ENCODE data around the gene TPM1. TPM values are rescaled to one million over a fixed set of nuclear protein-coding genes. Genes with fewer than 3 reads are reported as not detected.

TPM1 gene
- total and polyA plus RNA-seq, 7 donors, result 1,097 to 5,131 (median 2,822) TPM

DNA sequence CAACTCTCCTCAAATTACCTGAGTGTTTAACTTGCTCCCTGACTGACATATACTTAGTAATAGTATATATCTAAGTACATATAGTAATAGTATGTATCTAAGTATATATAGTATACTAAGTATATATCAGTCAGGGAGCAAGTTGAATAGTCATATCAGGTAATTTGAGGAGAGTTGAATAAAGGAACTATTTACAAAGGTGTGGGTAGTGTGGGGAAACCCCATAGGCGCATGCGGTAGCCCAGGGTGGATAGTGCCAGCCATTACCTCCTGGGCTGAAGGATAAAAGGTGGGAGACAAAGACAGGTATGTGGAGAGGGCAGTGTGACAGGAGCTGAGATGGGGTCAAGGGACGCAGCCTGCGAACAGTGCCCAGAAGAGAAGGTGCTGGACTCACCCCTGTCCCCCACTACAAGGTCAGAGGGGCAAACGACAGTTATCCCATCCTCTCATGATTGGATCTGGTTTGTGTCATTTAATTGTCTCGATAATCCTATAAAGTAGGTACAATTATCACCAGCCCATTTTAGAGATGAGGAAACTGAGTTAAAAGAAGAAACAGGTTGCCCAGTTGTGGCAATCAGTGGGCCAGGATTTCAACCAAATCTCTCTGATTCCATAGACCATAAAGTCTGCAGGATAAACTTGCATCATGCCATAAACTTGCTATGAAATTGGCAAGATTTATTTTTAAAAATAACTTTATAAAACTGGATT lies 34.1 kb upstream of the TPM1 start:
- Histone ChIP-seq H3K27ac (no peak overlapping the region), H3K27me3 (ENCODE audit: insufficient read depth in 3 of 3, low read length in 2 of 3) (no peaks in the 10 kb centered on the region), H3K9me3 (no peaks in the 10 kb centered on the region), H3K4me1 (no peaks in the 10 kb centered on the region), H3K4me3 (no peak overlapping the region), H3K36me3 (ENCODE audit: insufficient read depth in 1 of 2, low read depth in 1 of 2) (no peaks in the 10 kb centered on the region)
- TF ChIP-seq, protein P1, sequence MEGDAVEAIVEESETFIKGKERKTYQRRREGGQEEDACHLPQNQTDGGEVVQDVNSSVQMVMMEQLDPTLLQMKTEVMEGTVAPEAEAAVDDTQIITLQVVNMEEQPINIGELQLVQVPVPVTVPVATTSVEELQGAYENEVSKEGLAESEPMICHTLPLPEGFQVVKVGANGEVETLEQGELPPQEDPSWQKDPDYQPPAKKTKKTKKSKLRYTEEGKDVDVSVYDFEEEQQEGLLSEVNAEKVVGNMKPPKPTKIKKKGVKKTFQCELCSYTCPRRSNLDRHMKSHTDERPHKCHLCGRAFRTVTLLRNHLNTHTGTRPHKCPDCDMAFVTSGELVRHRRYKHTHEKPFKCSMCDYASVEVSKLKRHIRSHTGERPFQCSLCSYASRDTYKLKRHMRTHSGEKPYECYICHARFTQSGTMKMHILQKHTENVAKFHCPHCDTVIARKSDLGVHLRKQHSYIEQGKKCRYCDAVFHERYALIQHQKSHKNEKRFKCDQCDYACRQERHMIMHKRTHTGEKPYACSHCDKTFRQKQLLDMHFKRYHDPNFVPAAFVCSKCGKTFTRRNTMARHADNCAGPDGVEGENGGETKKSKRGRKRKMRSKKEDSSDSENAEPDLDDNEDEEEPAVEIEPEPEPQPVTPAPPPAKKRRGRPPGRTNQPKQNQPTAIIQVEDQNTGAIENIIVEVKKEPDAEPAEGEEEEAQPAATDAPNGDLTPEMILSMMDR (IDR thresholded peaks at IDR 0.05), result no peak
- 95 to 96% (median 96%) methylated on average over 6 of the region's 6 CpGs for WGBS, 3 donors
- intact Hi-C loops (cut with DNase I), result no loop called here
- ATAC-seq, result no peak
- no peak for DNase-seq

DNA sequence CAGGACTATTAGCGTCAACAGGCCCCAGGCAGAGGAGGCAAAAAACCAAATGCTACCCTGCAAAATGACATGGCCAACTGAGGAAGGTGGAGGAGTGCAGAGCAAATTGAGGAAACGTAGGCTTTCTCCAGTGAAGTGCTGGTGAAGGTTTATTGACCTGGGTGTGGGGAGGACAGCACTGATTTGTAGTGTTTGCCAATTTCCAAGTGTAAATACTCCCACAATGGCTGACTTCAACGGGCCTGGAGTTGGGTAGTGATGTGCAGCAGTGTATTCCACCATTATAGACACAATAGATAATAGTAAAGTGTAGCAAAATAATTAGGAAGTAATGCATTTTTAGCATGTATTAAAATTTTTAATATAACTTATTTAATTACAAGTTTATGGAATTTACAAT lies 32.2 kb upstream of the TPM1 start:
- no peaks in the 10 kb centered on the region for H3K36me3 ChIP-seq (ENCODE audit: insufficient read depth in 1 of 2, low read depth in 1 of 2)
- DNase-seq, result no peak
- WGBS, 3 donors, result 87 to 91% (median 90%) methylated on average over 3 of the region's 3 CpGs
- TF ChIP-seq, protein P1 (IDR thresholded peaks at IDR 0.05), result no peak
- intact Hi-C loops (cut with DNase I), result no loop called here
- peaks cover 6% of the 10 kb centered on the region for H3K4me1 ChIP-seq
- H3K4me3 ChIP-seq, result no peak overlapping the region
- no peaks in the 10 kb centered on the region for H3K9me3 ChIP-seq
- H3K27ac ChIP-seq, result no peak overlapping the region
- no peaks in the 10 kb centered on the region for H3K27me3 ChIP-seq (ENCODE audit: insufficient read depth in 3 of 3, low read length in 2 of 3)
- no peak for ATAC-seq

DNA sequence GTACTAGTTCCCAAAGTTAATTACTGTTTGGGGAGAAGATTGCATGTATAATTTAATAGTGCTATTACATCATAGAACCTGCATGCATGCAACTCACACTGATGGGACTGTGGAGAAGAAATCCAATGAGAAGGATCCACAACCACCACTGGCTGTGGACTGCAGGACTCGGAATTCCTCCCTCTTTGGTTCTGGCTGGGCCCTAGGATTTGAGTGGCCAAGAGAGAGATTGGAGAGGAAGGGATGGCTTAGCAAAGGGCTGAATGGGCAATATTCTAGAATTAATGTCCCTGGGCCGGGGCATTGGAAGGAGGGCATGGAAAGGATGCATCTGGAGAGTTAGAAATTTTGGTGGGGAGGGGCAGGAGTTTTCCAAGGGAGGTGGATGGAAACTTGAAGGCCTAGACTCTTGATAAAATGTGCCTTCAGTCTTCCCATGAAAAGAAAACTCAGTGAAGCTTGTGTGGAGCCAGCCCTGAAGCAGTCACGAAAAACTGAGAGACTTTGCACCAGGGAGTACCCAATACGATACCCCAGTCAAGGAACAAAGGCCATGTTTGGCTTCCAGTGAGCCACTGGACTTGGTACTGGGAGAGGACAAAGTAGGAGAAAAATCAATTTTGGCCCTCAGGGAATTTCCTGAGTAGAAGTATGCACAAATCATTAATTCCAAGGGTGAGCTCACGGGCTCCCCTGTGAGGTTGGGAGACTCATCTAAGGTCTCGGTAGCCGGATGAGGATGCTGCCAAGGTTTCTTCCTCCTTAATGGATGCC lies 31.4 kb upstream of the TPM1 start:
- peaks cover 10% of the 10 kb centered on the region for H3K4me1 ChIP-seq
- WGBS, 3 donors, result 97 to 99% (median 97%) methylated on average over 7 of the region's 7 CpGs
- H3K4me3 ChIP-seq, result no peak overlapping the region
- H3K36me3 ChIP-seq (ENCODE audit: insufficient read depth in 1 of 2, low read depth in 1 of 2), result no peaks in the 10 kb centered on the region
- no peaks in the 10 kb centered on the region for H3K27me3 ChIP-seq (ENCODE audit: insufficient read depth in 3 of 3, low read length in 2 of 3)
- ATAC-seq, result no peak
- TF ChIP-seq, protein P1 (IDR thresholded peaks at IDR 0.05), result no peak
- no peak for DNase-seq
- H3K27ac ChIP-seq, result no peak overlapping the region
- intact Hi-C loops (cut with DNase I), result no loop called here
- H3K9me3 ChIP-seq, result no peaks in the 10 kb centered on the region

DNA sequence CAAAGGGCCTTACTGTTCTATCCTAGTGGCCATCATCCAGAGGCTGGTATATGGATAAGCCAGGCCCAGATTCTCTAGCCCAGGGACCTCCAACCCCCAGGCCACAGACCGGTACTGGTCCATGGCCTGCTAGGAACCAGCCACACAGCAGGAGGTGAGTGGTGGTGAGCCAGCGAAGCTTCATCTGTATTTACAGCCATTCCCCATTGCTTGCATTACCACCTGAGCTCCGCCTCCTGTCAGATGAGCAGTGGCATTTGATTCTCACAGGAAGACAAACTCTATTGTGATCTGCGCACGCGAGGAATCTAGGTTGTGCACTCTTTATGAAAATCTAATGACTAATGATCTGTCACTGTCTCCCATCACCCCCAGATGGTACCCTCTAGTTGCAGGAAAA lies 30.1 kb upstream of the TPM1 start:
- DNase-seq (no peak), ATAC-seq (no peak)
- Histone ChIP-seq H3K27me3 (ENCODE audit: insufficient read depth in 3 of 3, low read length in 2 of 3) (no peaks in the 10 kb centered on the region), H3K4me1 (peaks cover 12% of the 10 kb centered on the region), H3K27ac (no peak overlapping the region), H3K4me3 (no peak overlapping the region), H3K9me3 (no peaks in the 10 kb centered on the region), H3K36me3 (ENCODE audit: insufficient read depth in 1 of 2, low read depth in 1 of 2) (no peaks in the 10 kb centered on the region)
- TF ChIP-seq, protein P1 (IDR thresholded peaks at IDR 0.05), result no peak
- intact Hi-C loops (cut with DNase I), result no loop called here
- WGBS, 3 donors, result 97 to 99% (median 98%) methylated on average over 6 of the region's 6 CpGs
